ENCODE results near the gene EMD.

- no peak for TF ChIP-seq POLR2A (IDR thresholded peaks at IDR 0.05)
- TF ChIP-seq, protein P1, sequence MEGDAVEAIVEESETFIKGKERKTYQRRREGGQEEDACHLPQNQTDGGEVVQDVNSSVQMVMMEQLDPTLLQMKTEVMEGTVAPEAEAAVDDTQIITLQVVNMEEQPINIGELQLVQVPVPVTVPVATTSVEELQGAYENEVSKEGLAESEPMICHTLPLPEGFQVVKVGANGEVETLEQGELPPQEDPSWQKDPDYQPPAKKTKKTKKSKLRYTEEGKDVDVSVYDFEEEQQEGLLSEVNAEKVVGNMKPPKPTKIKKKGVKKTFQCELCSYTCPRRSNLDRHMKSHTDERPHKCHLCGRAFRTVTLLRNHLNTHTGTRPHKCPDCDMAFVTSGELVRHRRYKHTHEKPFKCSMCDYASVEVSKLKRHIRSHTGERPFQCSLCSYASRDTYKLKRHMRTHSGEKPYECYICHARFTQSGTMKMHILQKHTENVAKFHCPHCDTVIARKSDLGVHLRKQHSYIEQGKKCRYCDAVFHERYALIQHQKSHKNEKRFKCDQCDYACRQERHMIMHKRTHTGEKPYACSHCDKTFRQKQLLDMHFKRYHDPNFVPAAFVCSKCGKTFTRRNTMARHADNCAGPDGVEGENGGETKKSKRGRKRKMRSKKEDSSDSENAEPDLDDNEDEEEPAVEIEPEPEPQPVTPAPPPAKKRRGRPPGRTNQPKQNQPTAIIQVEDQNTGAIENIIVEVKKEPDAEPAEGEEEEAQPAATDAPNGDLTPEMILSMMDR (IDR thresholded peaks at IDR 0.05): no peak
- no peak for TF ChIP-seq POLR2AphosphoS5 (IDR thresholded peaks at IDR 0.05)
Measured at GRCh38 chrX:154352466-154352865, 26.6 kb upstream of the EMD start.

All from prostate gland (tissue), 2 donors.